ENCODE results near the gene TMEM131. TPM values are rescaled to one million over a fixed set of nuclear protein-coding genes. Genes with fewer than 3 reads are reported as not detected.

Gene TMEM131
- total RNA-seq, 2 donors from 2014 or later, result 49.5 to 52.0 TPM

GRCh38 chr2:97967931-97968627, 27.7 kb downstream of the TMEM131 start:
- Histone ChIP-seq H3K4me3 (no peak overlapping the region), H3K27me3 (replicated peaks; ENCODE audit: insufficient read depth) (no peaks in the 10 kb centered on the region), H3K4me1 (ENCODE audit: control insufficient read depth in 1 of 2, low read depth in 2 of 2) (peaks cover 13 to 26% of the 10 kb centered on the region in 2 donors), H3K27ac (no peak overlapping the region), H3K9me3 (no peaks in the 10 kb centered on the region), H3K36me3 (no peaks in the 10 kb centered on the region)
- no peak for DNase-seq (ENCODE audit: low spot score)
- ATAC-seq (ENCODE audit: insufficient number of reproducible peaks, low FRiP score, low read depth), result no peak
- no peak for TF ChIP-seq CTCF (IDR thresholded peaks at IDR 0.05)

GRCh38 chr2:97967216-97967592, 28.5 kb downstream of the TMEM131 start:
- H3K4me1 ChIP-seq (ENCODE audit: control insufficient read depth in 1 of 2, low read depth in 2 of 2), result peaks cover 13 to 26% of the 10 kb centered on the region in 2 donors
- no peak for DNase-seq (ENCODE audit: low spot score)
- TF ChIP-seq CTCF (IDR thresholded peaks at IDR 0.05), result no peak
- no peaks in the 10 kb centered on the region for H3K36me3 ChIP-seq
- no peak overlapping the region for H3K27ac ChIP-seq
- no peak overlapping the region for H3K4me3 ChIP-seq
- no peaks in the 10 kb centered on the region for H3K9me3 ChIP-seq
- H3K27me3 ChIP-seq (replicated peaks; ENCODE audit: insufficient read depth), result no peaks in the 10 kb centered on the region
- no peak for ATAC-seq (ENCODE audit: insufficient number of reproducible peaks, low FRiP score, low read depth)

GRCh38 chr2:97966545-97967215, 29.1 kb downstream of the TMEM131 start:
- H3K27me3 ChIP-seq (replicated peaks; ENCODE audit: insufficient read depth), result no peaks in the 10 kb centered on the region
- H3K9me3 ChIP-seq, result no peaks in the 10 kb centered on the region
- DNase-seq (ENCODE audit: low spot score) (no peak), ATAC-seq (ENCODE audit: insufficient number of reproducible peaks, low FRiP score, low read depth) (no peak)
- peaks cover 13 to 26% of the 10 kb centered on the region in 2 donors for H3K4me1 ChIP-seq (ENCODE audit: control insufficient read depth in 1 of 2, low read depth in 2 of 2)
- no peak overlapping the region for H3K4me3 ChIP-seq
- no peak for TF ChIP-seq CTCF (IDR thresholded peaks at IDR 0.05)
- no peak overlapping the region for H3K27ac ChIP-seq
- no peaks in the 10 kb centered on the region for H3K36me3 ChIP-seq

GRCh38 chr2:97965116-97965515, 30.6 kb downstream of the TMEM131 start:
- Histone ChIP-seq H3K27ac (no peak overlapping the region), H3K9me3 (no peaks in the 10 kb centered on the region), H3K27me3 (replicated peaks; ENCODE audit: insufficient read depth) (no peaks in the 10 kb centered on the region), H3K4me3 (no peak overlapping the region), H3K4me1 (ENCODE audit: control insufficient read depth in 1 of 2, low read depth in 2 of 2) (peaks cover 7 to 28% of the 10 kb centered on the region in 2 donors), H3K36me3 (no peaks in the 10 kb centered on the region)
- DNase-seq (ENCODE audit: low spot score), result no peak
- no peak for ATAC-seq (ENCODE audit: insufficient number of reproducible peaks, low FRiP score, low read depth)
- no peak for TF ChIP-seq CTCF (IDR thresholded peaks at IDR 0.05)

- H3K4me1 ChIP-seq (ENCODE audit: control insufficient read depth in 1 of 2, low read depth in 2 of 2), result peaks cover 3 to 22% of the 10 kb centered on the region in 2 donors
- H3K9me3 ChIP-seq, result no peaks in the 10 kb centered on the region
- no peak for TF ChIP-seq CTCF (IDR thresholded peaks at IDR 0.05)
- H3K27ac ChIP-seq, result no peak overlapping the region
- H3K36me3 ChIP-seq, result no peaks in the 10 kb centered on the region
- ATAC-seq (ENCODE audit: insufficient number of reproducible peaks, low FRiP score, low read depth) (no peak), DNase-seq (ENCODE audit: low spot score) (no peak)
- no peaks in the 10 kb centered on the region for H3K27me3 ChIP-seq (replicated peaks; ENCODE audit: insufficient read depth)
- no peak overlapping the region for H3K4me3 ChIP-seq
Observed at GRCh38 chr2:97963880-97964279, 31.9 kb downstream of the TMEM131 start.

Data from thoracic aorta (tissue), 2 donors.